GM18505 (cell line): ENCODE measurements around the gene ANGPTL2.

Experiments used
- ATAC-seq: cut with Tn5 transposase; IDR thresholded peaks from one replicate; pipeline ENCODE4 v1.9.1; 2021; ENCODE audit not compliant: unreplicated experiment
- POLR2A ChIP-seq: IDR thresholded peaks from 4 replicates; pipeline ENCODE4 v1.6.1; 2011; ENCODE audit warnings: borderline replicate concordance; ENCODE audit not compliant: insufficient read depth, insufficient read length; ENCODE audit errors: extremely low read depth

Gene ANGPTL2

DNA sequence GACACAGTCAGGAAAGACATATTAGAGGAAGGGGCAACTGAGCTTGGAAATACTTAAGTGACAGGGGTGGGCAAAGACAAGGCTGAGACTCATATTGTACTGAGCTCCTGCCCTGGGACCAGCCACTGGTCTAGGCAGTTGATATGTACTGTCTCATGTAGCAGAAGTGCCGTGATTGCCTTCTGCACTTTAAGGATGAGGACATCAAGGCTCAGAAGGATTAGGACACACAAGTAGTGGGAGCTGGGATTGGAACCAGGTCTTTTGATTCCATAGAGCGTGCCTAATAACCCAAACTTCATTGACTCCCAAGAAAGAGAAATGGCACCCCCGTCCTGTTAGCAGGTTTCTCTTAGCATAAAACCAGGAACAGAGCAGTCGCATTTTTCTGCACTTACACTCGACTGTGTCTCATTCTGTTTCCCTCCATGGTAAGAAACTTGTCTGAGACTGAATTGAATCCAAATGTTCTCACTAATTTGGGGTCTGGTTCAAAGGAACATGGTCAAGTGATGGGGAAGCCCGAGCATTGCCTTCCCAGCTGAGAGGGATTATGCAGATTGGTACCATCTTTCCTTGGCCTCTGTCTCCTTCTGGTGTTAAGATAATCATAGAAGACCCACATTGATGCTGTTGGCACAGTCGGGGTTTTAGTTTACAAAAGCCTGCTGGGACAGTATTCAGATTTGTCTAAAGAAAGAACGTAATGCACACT is 70.4 kb downstream of the ANGPTL2 start:
- no peak for ATAC-seq
- no peak for TF ChIP-seq POLR2A

GRCh38 chr9:127050591-127051001 is 71.8 kb downstream of the ANGPTL2 start:
- no peak for TF ChIP-seq POLR2A
- no peak for ATAC-seq

DNA sequence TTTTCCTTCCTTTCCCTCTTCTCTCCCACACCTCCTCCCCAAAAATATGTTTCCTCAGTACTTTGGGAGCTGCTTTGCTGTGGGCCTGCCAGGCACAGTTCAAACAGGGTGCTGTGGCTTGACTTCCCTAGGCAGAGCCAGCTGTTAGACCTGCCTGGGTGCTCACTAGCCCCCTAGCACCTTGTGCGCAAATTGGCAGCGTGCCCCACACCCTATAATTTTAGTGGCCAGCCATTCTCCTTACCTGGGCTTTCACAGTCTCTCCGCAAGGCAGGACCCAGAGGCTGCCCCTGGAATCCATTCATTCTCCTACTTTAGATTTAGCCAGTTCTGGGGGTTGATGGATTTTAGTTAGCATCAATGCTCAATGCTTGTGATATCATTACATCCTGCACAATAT is 72.3 kb downstream of the ANGPTL2 start:
- no peak for ATAC-seq
- no peak for TF ChIP-seq POLR2A

- no peak for TF ChIP-seq POLR2A
- ATAC-seq = no peak
These were observed 72.9 kb downstream of the ANGPTL2 start for GRCh38 chr9:127049581-127049980.

GRCh38 chr9:127049044-127049443 is 73.4 kb downstream of the ANGPTL2 start:
- no peak for TF ChIP-seq POLR2A

GRCh38 chr9:127047971-127048370 is 74.5 kb downstream of the ANGPTL2 start:
- no peak for ATAC-seq

More at GRCh38 chr9:127049044-127049443, 73.4 kb downstream of the ANGPTL2 start:
- ATAC-seq = peak; percentile 47

DNA sequence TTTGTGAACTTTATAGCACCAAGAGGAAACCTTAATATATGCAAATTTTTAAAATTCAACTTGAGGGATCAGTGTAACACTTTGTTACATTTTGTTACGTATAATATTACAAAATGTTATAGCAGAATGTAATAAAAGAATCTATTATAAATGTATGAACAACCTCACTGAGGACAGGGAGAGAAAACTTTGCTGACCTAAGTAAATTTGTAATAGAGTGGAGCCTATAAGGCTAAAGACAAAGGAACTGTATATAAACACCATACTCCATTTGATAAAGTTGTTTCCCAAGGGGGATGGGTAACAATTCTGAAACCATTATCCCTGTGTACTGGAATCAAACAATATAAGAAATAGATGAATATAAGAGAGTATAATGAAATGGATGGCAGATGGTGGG is 77.3 kb downstream of the ANGPTL2 start:
- no peak for TF ChIP-seq POLR2A
- no peak for ATAC-seq

More at GRCh38 chr9:127047971-127048370, 74.5 kb downstream of the ANGPTL2 start:
- TF ChIP-seq POLR2A = no peak

GRCh38 chr9:127039492-127039891 is 82.9 kb downstream of the ANGPTL2 start:
- TF ChIP-seq POLR2A = no peak
- ATAC-seq = no peak

GRCh38 chr9:127038531-127038930 is 83.9 kb downstream of the ANGPTL2 start:
- TF ChIP-seq POLR2A = no peak
- ATAC-seq = no peak
